CD4-positive, alpha-beta memory T cell (primary cell): ENCODE results near the gene RANGRF. TPM values are rescaled to one million over a fixed set of nuclear protein-coding genes. Genes with fewer than 3 reads are reported as not detected.

Source experiments
- CTCF ChIA-PET: fragments of 350-600 bp; sonication (Branson Sonifier 250); formaldehyde crosslinking; loops from one replicate; lab custom pipeline; 2021; ENCODE audit warnings: inconsistent platforms; ENCODE audit not compliant: partially characterized antibody; lab: Charles Lee
- POLR2A ChIA-PET: fragments of 350-600 bp; sonication (Branson Sonifier 250); formaldehyde crosslinking; loops from one replicate; lab custom pipeline; 2021; ENCODE audit not compliant: partially characterized antibody; lab: Charles Lee
- DNase-seq, 5 donors: peaks; one replicate each; pipeline versions ENCODE4 v3.0.0 to v3.0.0-alpha.2; 2020 to 2022; ENCODE audit warnings: mixed read lengths in 1 of 5
- H3K27ac ChIP-seq: one replicate; pipeline ENCODE4 v1.7.0; 2013; ENCODE audit warnings: low read depth, low read length
- H3K27me3 ChIP-seq: 2 replicates; pipeline ENCODE4 v1.7.0; 2013; ENCODE audit warnings: mild to moderate bottlenecking, low read length, moderate library complexity; ENCODE audit not compliant: insufficient read depth
- H3K36me3 ChIP-seq: 2 replicates; pipeline ENCODE4 v1.7.0; 2013; ENCODE audit warnings: mild to moderate bottlenecking, low read length, moderate library complexity; ENCODE audit not compliant: insufficient read depth
- H3K4me1 ChIP-seq: 2 replicates; pipeline ENCODE4 v1.7.0; 2013; ENCODE audit warnings: mild to moderate bottlenecking, low read length, moderate library complexity; ENCODE audit not compliant: insufficient read depth
- H3K4me3 ChIP-seq, 2 donors: one replicate each; pipeline ENCODE4 v1.7.0; 2013; ENCODE audit warnings: low read length in 2 of 2, mild to moderate bottlenecking in 1 of 2
- H3K9me3 ChIP-seq, 2 donors: one replicate each; pipeline ENCODE4 v1.7.0; 2013; ENCODE audit warnings: low read length in 2 of 2, control low read depth in 1 of 2; ENCODE audit not compliant: control insufficient read depth in 1 of 2
- H3K27ac Mint-ChIP-seq, 7 donors: one replicate each; pipeline ENCODE4 v1.8.0; 2020 to 2021; ENCODE audit warnings: mixed read lengths in 7 of 7, mild to moderate bottlenecking in 6 of 7, inconsistent platforms in 3 of 7, moderate library complexity in 3 of 7
- H3K27me3 Mint-ChIP-seq, 2 donors: one replicate each; pipeline ENCODE4 v1.8.0; 2020 to 2021; ENCODE audit warnings: mixed read lengths in 2 of 2
- H3K36me3 Mint-ChIP-seq, 2 donors: one replicate each; pipeline ENCODE4 v1.8.0; 2020 to 2021; ENCODE audit warnings: mixed read lengths in 2 of 2, inconsistent platforms in 1 of 2, mild to moderate bottlenecking in 1 of 2
- H3K4me1 Mint-ChIP-seq, 4 donors: one replicate each; pipeline ENCODE4 v1.8.0; 2020 to 2021; ENCODE audit warnings: mixed read lengths in 4 of 4, mild to moderate bottlenecking in 1 of 4
- H3K4me3 Mint-ChIP-seq, 8 donors: one replicate each; pipeline ENCODE4 v1.8.0; 2020 to 2021; ENCODE audit warnings: mixed read lengths in 8 of 8, mild to moderate bottlenecking in 7 of 8, moderate library complexity in 6 of 8, inconsistent platforms in 3 of 8
- H3K9me3 Mint-ChIP-seq, 8 donors: one replicate each; pipeline ENCODE4 v1.8.0; 2020 to 2021; ENCODE audit warnings: mixed read lengths in 8 of 8, mild to moderate bottlenecking in 5 of 8, inconsistent platforms in 3 of 8, moderate library complexity in 1 of 8
- intact Hi-C: fragments of 100-400 bp; cut with micrococcal nuclease; formaldehyde crosslinking; loops from one replicate; pipeline ENCODE4 v1.15.1; 2023
- polyA plus RNA-seq, 2 donors: library from polyadenylated mRNA; unstranded; fragments of 300-500 nt; fragmentation: Illumina TruSeq; gene quantifications; one replicate each; pipeline ENCODE4 v1.2.3, GENCODE V29; 2021
- total RNA-seq, 2 experiments: library from RNA; stranded (reverse); gene quantifications; one replicate each; pipeline ENCODE4 v1.2.3, GENCODE V29; 2021

The RANGRF gene
- total and polyA plus RNA-seq, 4 experiments from 2014 or later = 39.7 to 96.2 (median 60.1) TPM

DNA sequence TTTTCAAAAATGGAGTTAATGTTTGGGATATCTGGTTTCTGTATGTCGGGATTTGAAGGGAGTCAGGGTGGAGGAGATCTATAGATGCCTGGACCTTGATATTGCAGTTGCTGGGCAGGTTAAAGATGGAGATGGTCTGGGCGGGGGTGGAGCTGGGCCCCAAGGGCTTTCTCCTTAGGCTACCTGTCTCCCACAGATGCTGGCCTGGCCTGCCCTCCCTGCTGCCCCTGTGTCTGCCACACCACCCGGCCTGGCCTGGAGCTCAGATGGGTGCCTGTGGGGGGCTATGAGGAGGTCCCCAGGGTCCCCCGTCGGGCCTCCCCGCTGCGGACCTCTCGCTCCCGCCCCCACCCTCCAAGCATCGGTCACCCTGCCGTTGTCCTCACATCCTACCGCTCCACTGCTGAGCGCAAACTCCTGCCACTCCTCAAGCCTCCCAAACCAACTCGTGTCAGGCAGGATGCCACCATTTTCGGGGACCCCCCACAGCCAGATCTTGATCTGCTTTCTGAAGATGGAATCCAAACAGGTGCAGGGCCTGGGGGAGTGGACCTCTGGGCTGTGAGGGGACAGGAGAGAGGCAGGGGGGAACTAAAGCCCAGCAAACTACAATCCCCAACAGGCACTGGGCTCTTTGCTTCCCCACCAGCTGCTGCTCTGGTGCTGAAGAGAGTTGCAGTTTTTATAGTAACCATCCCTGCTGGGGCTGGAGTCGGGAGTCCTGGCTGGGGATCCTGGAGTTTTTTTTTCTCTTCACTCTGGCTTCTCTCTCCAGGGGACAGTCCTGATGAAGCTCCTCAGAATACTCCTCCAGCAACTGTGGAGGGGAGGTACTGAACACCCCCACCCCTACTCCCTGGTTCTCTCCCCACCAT lies 24.5 kb downstream of the RANGRF start:
- H3K9me3 ChIP-seq = no peaks in the 10 kb centered on the region
- Mint-ChIP-seq H3K27ac (no peak overlapping the region), H3K36me3 (no peaks in the 10 kb centered on the region), H3K4me3 (no peak overlapping the region), H3K27me3 (peaks cover 7 to 17% of the 10 kb centered on the region in 2 donors), H3K4me1 (peaks cover 0 to 4% (median 0%) of the 10 kb centered on the region in 4 donors), H3K9me3 (no peaks in the 10 kb centered on the region)
- ChIA-PET CTCF (no interaction called here), POLR2A (no interaction called here)
- no peak overlapping the region for H3K27ac ChIP-seq
- no peak for DNase-seq
- no peaks in the 10 kb centered on the region for H3K36me3 ChIP-seq
- no peak overlapping the region for H3K4me3 ChIP-seq
- H3K27me3 ChIP-seq = no peaks in the 10 kb centered on the region
- no peaks in the 10 kb centered on the region for H3K4me1 ChIP-seq
- intact Hi-C loops = no loop called here

DNA sequence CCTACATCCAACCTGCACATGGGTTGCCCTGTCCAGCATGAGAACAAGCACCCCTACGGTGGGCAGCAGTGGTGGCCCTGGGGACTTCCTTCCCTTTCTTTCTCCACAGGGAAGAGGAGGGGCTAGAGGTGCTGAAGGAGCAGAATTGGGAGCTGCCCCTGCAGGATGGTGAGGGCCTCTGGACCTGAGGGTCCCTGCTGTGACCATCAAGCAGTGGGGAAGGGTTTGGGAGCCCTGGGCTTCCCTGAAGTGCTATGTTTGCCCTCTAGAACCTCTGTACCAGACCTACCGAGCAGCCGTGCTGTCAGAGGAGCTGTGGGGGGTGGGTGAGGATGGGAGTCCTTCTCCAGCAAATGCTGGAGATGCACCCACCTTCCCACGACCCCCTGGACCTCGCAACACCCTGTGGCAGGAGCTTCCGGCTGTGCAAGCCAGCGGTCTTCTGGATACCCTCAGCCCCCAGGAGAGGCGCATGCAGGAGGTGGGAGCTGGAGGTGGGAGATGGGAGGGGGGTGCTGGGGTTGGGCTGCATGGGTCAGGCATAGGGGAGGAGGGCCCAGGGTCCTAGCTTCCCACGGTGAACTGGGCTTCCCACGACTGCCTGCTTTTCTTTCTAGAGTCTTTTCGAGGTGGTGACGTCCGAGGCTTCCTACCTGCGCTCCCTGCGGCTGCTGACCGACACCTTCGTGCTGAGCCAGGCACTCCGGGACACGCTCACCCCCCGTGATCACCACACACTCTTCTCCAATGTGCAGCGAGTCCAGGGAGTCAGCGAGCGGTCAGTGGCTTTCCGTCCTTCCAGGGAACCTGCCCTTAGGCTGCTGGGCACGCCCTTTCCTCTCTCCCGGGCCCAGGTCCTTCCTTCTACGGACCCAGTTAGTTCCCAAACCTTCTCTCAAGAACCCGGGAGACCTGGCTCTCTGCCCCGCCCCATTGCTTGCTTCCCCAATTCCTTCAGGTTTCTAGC lies 26.6 kb downstream of the RANGRF start:
- no peak overlapping the region for H3K27ac ChIP-seq
- H3K27me3 ChIP-seq = no peaks in the 10 kb centered on the region
- H3K4me1 Mint-ChIP-seq = peaks cover 0 to 2% (median 0%) of the 10 kb centered on the region in 4 donors
- H3K4me1 ChIP-seq = no peaks in the 10 kb centered on the region
- no peak overlapping the region for H3K4me3 Mint-ChIP-seq
- no peak overlapping the region for H3K27ac Mint-ChIP-seq
- POLR2A ChIA-PET = no interaction called here
- peaks cover 7 to 18% of the 10 kb centered on the region in 2 donors for H3K27me3 Mint-ChIP-seq
- H3K9me3 ChIP-seq = no peaks in the 10 kb centered on the region
- CTCF ChIA-PET = no interaction called here
- H3K4me3 ChIP-seq = no peak overlapping the region
- H3K36me3 Mint-ChIP-seq = no peaks in the 10 kb centered on the region
- no peaks in the 10 kb centered on the region for H3K36me3 ChIP-seq
- intact Hi-C loops = no loop called here
- no peak for DNase-seq
- H3K9me3 Mint-ChIP-seq = no peaks in the 10 kb centered on the region

DNA sequence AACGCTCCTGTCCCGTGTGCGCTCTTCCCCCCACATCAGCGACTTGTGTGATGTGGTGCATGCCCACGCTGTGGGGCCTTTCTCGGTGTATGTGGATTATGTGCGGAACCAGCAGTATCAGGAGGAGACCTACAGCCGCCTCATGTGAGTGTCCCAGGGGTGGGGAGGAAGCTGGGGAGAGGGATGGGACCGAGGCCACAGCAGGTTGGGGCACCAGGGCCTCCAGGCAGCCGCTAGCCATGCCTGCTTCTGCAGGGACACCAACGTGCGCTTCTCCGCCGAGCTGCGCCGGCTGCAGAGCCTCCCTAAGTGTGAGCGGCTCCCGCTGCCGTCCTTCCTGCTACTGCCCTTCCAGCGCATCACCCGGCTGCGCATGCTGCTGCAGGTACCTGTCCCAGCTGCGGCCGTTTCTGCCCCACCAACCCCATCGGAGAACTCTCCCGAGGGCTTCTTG lies 27.3 kb downstream of the RANGRF start:
- Histone ChIP-seq H3K9me3 (no peaks in the 10 kb centered on the region), H3K27ac (no peak overlapping the region), H3K4me1 (no peaks in the 10 kb centered on the region), H3K36me3 (no peaks in the 10 kb centered on the region), H3K27me3 (no peaks in the 10 kb centered on the region), H3K4me3 (no peak overlapping the region)
- Mint-ChIP-seq H3K9me3 (no peaks in the 10 kb centered on the region), H3K36me3 (no peaks in the 10 kb centered on the region), H3K27me3 (peaks cover 7 to 20% of the 10 kb centered on the region in 2 donors), H3K4me1 (no peaks in the 10 kb centered on the region), H3K27ac (no peak overlapping the region), H3K4me3 (no peak overlapping the region)
- DNase-seq = no peak
- intact Hi-C loops = no loop called here
- ChIA-PET POLR2A (no interaction called here), CTCF (no interaction called here)

DNA sequence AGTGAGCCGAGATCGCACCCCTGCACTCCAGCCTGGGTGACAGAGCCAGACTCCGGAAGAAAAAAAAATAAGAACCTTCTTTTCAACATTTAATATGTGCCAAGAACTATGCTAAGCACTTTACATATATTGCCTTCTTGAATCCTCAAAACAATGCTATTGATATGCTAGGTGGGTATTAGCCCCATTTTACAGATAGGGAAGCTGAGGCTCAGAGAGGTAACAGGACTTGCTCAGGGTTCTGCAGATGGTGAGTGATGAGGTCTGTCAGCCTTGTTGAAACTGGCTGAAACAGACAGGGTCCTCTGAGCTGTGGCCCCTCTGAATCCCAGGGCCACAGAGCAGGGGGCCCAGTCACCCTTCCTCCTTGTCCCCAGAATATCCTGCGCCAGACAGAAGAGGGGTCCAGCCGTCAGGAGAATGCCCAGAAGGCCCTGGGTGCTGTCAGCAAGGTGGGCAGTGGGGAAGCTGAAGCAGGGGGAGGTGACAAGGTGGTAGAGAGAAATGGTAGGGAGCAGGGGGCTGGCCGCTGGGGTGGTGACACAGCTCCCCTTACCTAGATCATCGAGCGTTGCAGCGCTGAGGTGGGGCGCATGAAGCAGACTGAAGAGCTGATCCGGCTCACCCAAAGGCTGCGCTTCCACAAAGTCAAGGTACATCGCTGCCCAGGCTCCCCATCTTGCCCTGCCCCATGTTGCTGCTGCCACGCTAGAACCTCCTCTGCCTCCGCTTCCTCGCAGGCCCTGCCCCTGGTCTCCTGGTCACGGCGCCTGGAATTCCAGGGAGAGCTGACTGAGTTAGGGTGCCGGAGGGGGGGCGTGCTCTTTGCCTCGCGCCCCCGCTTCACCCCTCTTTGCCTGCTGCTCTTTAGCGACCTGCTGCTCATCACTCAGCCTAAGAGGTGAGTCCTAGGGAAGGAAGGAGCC lies 29.8 kb downstream of the RANGRF start:
- no peaks in the 10 kb centered on the region for H3K9me3 ChIP-seq
- POLR2A ChIA-PET = interaction anchor here (0.7 kb wide), 1 partner anchor 10 kb away, joined by 3 read pairs; no protein-coding TSS in a partner anchor
- no peak overlapping the region for H3K27ac ChIP-seq
- DNase-seq = no peak
- H3K4me1 ChIP-seq = no peaks in the 10 kb centered on the region
- Mint-ChIP-seq H3K4me3 (no peak overlapping the region), H3K4me1 (no peaks in the 10 kb centered on the region), H3K36me3 (no peaks in the 10 kb centered on the region), H3K27ac (no peak overlapping the region), H3K27me3 (peaks cover 6 to 21% of the 10 kb centered on the region in 2 donors), H3K9me3 (no peaks in the 10 kb centered on the region)
- no peaks in the 10 kb centered on the region for H3K27me3 ChIP-seq
- CTCF ChIA-PET = no interaction called here
- H3K4me3 ChIP-seq = no peak overlapping the region
- H3K36me3 ChIP-seq = no peaks in the 10 kb centered on the region
- intact Hi-C loops = no loop called here

DNA sequence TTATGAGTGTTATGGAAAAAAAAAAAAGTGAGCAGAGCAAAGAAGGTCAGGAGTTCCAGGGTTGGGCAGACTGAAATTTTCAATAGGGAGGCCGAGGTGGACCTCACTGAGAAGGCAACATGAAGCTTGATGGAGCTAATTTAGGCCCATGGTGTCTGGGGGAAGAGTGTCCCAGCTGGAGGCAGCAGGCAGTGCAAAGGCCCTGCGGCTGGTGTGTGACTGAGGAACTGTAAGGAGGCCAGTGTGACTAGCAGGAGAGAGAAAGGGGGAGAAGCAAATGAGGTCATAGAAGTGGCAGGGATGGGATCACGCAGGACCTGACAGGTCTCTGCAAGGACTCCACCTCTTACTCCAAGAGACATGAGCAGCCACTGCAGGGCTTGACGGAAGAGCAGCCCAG lies 31.8 kb downstream of the RANGRF start:
- Histone ChIP-seq H3K9me3 (no peaks in the 10 kb centered on the region), H3K36me3 (no peaks in the 10 kb centered on the region), H3K27me3 (no peaks in the 10 kb centered on the region), H3K4me1 (no peaks in the 10 kb centered on the region), H3K27ac (no peak overlapping the region), H3K4me3 (no peak overlapping the region)
- H3K4me3 Mint-ChIP-seq = no peak overlapping the region
- peaks cover 9 to 18% of the 10 kb centered on the region in 2 donors for H3K27me3 Mint-ChIP-seq
- POLR2A ChIA-PET = no interaction called here
- no peaks in the 10 kb centered on the region for H3K36me3 Mint-ChIP-seq
- peak overlapping the region in 2 of 7 donors; percentile 9 to 62 for H3K27ac Mint-ChIP-seq
- no peak for DNase-seq
- no peaks in the 10 kb centered on the region for H3K9me3 Mint-ChIP-seq
- H3K4me1 Mint-ChIP-seq = peaks cover 0 to 2% (median 0%) of the 10 kb centered on the region in 4 donors
- intact Hi-C loops = no loop called here
- CTCF ChIA-PET = no interaction called here

DNA sequence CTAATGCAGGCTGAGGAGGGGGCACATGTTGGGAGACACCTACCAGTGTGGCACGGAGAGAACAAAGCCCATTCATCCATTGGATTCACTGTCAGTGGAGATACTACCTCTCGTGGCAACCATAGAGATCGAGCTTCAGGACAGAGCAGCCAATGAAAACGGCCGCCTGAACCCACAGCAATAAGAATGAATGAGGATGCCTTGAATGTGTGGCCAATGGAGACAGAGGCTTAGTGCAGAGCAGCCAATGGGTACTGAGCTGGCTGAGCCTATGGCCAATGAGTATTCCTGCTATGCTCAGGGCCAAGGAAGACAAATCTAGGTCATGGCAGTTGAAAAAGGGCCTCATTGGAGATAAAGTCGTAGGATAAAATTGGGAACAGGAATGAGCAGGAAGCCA lies 32.5 kb downstream of the RANGRF start:
- Histone ChIP-seq H3K9me3 (no peaks in the 10 kb centered on the region), H3K27ac (no peak overlapping the region), H3K36me3 (no peaks in the 10 kb centered on the region), H3K27me3 (peaks cover 4% of the 10 kb centered on the region), H3K4me1 (peaks cover under 1% of the 10 kb centered on the region), H3K4me3 (no peak overlapping the region)
- no peak overlapping the region for H3K27ac Mint-ChIP-seq
- H3K4me1 Mint-ChIP-seq = peaks cover 2 to 4% (median 3%) of the 10 kb centered on the region in 4 donors
- no peak for DNase-seq
- ChIA-PET CTCF (no interaction called here), POLR2A (no interaction called here)
- no peaks in the 10 kb centered on the region for H3K36me3 Mint-ChIP-seq
- no peaks in the 10 kb centered on the region for H3K9me3 Mint-ChIP-seq
- H3K4me3 Mint-ChIP-seq = no peak overlapping the region
- peaks cover 13 to 20% of the 10 kb centered on the region in 2 donors for H3K27me3 Mint-ChIP-seq
- intact Hi-C loops = no loop called here
